Osteocyte (in vitro differentiated cells): ENCODE results near the gene GPR55. TPM values are rescaled to one million over a fixed set of nuclear protein-coding genes. Genes with fewer than 3 reads are reported as not detected.

ENCODE experiments used
- DNase-seq: peaks from one replicate; pipeline ENCODE4 v3.0.0; 2021; ENCODE audit warnings: mixed read lengths; ENCODE audit not compliant: unreplicated experiment; ENCODE audit errors: extremely low spot score
- H3K27ac Mint-ChIP-seq: one replicate; pipeline ENCODE4 v1.8.0; 2021; ENCODE audit warnings: mild to moderate bottlenecking, mixed read lengths; ENCODE audit not compliant: unreplicated experiment
- H3K27me3 Mint-ChIP-seq: one replicate; pipeline ENCODE4 v1.8.0; 2021; ENCODE audit warnings: mixed read lengths; ENCODE audit not compliant: unreplicated experiment
- H3K36me3 Mint-ChIP-seq: one replicate; pipeline ENCODE4 v1.8.0; 2021; ENCODE audit warnings: mixed read lengths; ENCODE audit not compliant: unreplicated experiment
- H3K4me1 Mint-ChIP-seq: one replicate; pipeline ENCODE4 v1.8.0; 2021; ENCODE audit warnings: mixed read lengths; ENCODE audit not compliant: unreplicated experiment
- H3K4me3 Mint-ChIP-seq: one replicate; pipeline ENCODE4 v1.8.0; 2021; ENCODE audit warnings: mild to moderate bottlenecking, moderate library complexity, mixed read lengths; ENCODE audit not compliant: unreplicated experiment
- H3K9me3 Mint-ChIP-seq: one replicate; pipeline ENCODE4 v1.8.0; 2021; ENCODE audit warnings: mixed read lengths; ENCODE audit not compliant: unreplicated experiment
- total RNA-seq: library from RNA; stranded (reverse); gene quantifications from 2 replicates; pipeline ENCODE4 v1.2.1, GENCODE V29; 2021
- TF ChIP-seq, protein P1 (sequence below): fragments of 200-600 bp; sonication (generic); IDR thresholded peaks from 2 replicates; pipeline ENCODE4 v1.5.0; 2021; ENCODE audit warnings: antibody characterized with exemption, mild to moderate bottlenecking, moderate library complexity

The GPR55 gene
- total RNA-seq, 1 donor from 2014 or later: not detected

DNA sequence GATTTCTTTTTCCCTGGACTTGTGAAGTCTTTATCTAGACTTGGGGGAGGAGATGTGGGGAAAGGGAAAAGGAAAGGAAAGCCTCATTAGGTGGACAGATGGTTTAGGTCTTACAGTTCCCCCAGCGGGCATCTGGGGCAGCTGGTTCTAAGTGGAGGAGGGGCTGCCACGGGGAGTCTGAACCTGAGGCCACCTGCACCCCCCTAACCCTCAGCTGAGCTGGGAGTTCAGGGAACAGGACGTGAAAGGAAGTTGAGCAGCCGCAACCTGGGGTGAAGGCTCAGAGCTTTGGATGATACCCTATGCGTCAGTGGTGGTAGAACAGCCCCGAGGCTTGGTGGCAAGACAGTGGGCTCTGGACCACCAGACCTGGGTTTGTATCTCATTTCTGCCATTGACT is 33.5 kb downstream of the GPR55 start:
- peaks cover under 1% of the 10 kb centered on the region for H3K27me3 Mint-ChIP-seq
- no peaks in the 10 kb centered on the region for H3K9me3 Mint-ChIP-seq
- no peak overlapping the region for H3K27ac Mint-ChIP-seq
- TF ChIP-seq, protein P1, sequence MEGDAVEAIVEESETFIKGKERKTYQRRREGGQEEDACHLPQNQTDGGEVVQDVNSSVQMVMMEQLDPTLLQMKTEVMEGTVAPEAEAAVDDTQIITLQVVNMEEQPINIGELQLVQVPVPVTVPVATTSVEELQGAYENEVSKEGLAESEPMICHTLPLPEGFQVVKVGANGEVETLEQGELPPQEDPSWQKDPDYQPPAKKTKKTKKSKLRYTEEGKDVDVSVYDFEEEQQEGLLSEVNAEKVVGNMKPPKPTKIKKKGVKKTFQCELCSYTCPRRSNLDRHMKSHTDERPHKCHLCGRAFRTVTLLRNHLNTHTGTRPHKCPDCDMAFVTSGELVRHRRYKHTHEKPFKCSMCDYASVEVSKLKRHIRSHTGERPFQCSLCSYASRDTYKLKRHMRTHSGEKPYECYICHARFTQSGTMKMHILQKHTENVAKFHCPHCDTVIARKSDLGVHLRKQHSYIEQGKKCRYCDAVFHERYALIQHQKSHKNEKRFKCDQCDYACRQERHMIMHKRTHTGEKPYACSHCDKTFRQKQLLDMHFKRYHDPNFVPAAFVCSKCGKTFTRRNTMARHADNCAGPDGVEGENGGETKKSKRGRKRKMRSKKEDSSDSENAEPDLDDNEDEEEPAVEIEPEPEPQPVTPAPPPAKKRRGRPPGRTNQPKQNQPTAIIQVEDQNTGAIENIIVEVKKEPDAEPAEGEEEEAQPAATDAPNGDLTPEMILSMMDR: no peak
- H3K4me1 Mint-ChIP-seq: peaks cover 7% of the 10 kb centered on the region
- H3K36me3 Mint-ChIP-seq: no peaks in the 10 kb centered on the region
- no peak for DNase-seq
- H3K4me3 Mint-ChIP-seq: no peak overlapping the region

DNA sequence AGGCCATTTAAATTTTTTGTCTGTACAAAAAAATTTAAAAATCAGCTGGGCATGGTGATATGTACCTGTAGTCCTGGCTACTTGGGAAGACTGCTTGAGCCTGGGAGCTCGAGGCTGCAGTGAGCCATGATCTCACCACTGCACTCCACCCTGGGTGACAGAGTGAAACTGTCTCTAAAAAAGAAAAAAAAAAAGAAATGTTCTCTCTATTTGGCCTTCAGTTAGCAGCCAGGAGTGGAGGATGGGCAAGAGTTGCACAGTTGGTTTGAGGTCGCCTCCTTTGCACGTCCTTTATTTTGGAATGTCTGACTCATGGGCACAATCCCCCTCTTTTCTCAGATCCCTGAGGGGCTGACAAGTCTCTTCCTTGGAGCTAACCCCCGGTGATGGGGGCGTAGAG is 34.0 kb downstream of the GPR55 start:
- H3K9me3 Mint-ChIP-seq: no peaks in the 10 kb centered on the region
- no peak overlapping the region for H3K27ac Mint-ChIP-seq
- no peak overlapping the region for H3K4me3 Mint-ChIP-seq
- TF ChIP-seq, protein P1: no peak
- peaks cover 9% of the 10 kb centered on the region for H3K4me1 Mint-ChIP-seq
- no peaks in the 10 kb centered on the region for H3K36me3 Mint-ChIP-seq
- no peak for DNase-seq
- no peaks in the 10 kb centered on the region for H3K27me3 Mint-ChIP-seq

DNA sequence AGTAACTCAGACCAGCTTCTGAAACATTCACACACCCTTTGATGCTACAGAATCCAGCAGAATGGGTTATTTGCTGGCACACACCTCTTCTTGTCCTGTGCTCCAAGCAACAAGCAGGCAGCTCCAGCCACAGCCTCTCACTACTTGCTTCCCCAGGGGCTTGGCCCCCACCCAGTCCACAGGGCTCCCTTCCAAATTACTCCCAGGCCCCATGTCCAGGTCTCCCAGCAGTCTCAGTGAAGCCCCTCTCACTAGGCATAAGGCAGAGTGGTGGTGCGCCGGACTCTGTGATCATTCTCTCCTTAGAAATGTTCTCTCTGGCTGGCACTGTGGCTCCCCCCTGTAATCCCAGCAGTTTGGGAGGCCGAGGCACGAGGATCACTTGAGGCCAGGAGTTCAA is 34.4 kb downstream of the GPR55 start:
- H3K36me3 Mint-ChIP-seq: no peaks in the 10 kb centered on the region
- TF ChIP-seq, protein P1: no peak

DNA sequence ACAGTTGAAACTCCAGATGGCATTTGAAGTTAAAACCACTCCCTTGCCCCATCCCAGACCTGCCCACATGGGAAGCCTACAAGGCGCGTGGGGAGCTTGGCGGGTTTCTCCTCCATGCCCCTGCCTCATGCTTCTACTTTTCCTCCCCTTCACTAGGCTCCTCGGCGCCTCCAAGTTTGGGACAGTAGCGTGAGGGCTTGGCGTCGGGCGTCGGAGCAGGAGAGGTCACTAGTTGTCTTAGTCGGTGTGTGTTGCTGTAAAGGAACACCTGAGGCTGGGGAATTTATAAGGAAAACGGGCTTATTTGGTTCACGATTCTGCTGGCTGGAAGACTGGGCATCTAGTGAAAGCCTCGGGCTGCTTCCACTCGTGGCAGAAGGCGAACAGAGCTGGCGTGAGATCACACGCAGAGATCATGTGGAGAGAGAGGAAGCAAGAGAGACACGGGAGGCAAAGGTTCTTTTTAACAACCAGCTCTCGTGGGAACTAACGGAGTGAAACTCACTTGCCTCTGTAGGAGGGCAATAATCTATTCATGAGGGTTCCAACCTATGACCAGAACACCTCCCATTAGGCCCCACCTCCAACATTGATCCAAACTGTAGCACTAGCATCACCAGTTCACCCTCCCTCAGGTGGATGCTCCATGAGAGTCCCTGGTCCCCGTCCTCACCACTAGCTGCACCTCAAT is 35.0 kb downstream of the GPR55 start:
- H3K9me3 Mint-ChIP-seq: no peaks in the 10 kb centered on the region
- no peaks in the 10 kb centered on the region for H3K27me3 Mint-ChIP-seq
- peaks cover 14% of the 10 kb centered on the region for H3K4me1 Mint-ChIP-seq
- TF ChIP-seq, protein P1: no peak
- no peaks in the 10 kb centered on the region for H3K36me3 Mint-ChIP-seq
- DNase-seq: no peak
- H3K27ac Mint-ChIP-seq: no peak overlapping the region
- no peak overlapping the region for H3K4me3 Mint-ChIP-seq

More for the DNA sequence above, 34.4 kb downstream of the GPR55 start:
- H3K27me3 Mint-ChIP-seq: no peaks in the 10 kb centered on the region
- H3K27ac Mint-ChIP-seq: no peak overlapping the region
- H3K9me3 Mint-ChIP-seq: no peaks in the 10 kb centered on the region
- no peak for DNase-seq
- H3K4me1 Mint-ChIP-seq: peaks cover 12% of the 10 kb centered on the region
- H3K4me3 Mint-ChIP-seq: no peak overlapping the region

DNA sequence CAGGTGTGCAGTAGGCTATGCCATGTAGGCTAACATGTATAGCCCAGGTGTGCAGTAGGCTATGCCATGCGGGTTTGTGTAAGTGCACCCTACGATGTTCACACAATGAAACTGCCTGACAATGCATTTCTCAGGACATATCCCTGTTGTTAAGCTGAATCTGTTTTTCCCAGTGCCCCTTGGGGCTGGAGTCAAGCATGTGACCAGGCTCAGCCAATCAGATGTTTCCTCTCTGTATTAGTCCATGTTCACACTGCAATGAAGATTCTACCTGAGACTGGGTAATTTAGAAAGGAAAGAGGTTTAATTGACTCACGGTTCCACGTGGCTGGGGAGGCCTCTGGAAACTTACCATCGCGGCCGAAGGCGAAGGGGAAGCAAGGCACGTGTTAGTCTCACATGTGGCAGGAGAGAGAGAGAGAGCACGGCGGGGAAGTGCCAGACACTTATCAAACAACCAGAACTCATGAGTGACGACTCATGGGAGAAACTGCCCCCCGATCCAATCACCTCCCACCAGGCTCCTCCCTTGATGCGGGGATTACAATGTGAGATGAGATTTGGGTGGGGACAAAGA is 36.1 kb downstream of the GPR55 start:
- H3K36me3 Mint-ChIP-seq: no peaks in the 10 kb centered on the region
- peaks cover 14% of the 10 kb centered on the region for H3K4me1 Mint-ChIP-seq
- no peaks in the 10 kb centered on the region for H3K27me3 Mint-ChIP-seq
- TF ChIP-seq, protein P1: no peak
- H3K9me3 Mint-ChIP-seq: no peaks in the 10 kb centered on the region
- H3K4me3 Mint-ChIP-seq: no peak overlapping the region
- no peak for DNase-seq
- no peak overlapping the region for H3K27ac Mint-ChIP-seq
